Endothelial cell of umbilical vein (primary cell): Measurements from ENCODE around the gene GNAZ. TPM values are rescaled to one million over a fixed set of nuclear protein-coding genes. Genes with fewer than 3 reads are reported as not detected.

Experiments used
- BruUV-seq: library from RNA; stranded (reverse); fragments of 400-500 nt; replicated peaks from 2 replicates; lab custom pipeline; 2021; lab: Mats Ljungman, UMichigan
- CTCF ChIA-PET: fragments of 300-600, 350-600 bp; sonication (Branson Sonifier 250); formaldehyde crosslinking; loops from one replicate; lab custom pipeline; 2021; ENCODE audit warnings: antibody characterized with exemption, inconsistent platforms; lab: Charles Lee
- POLR2A ChIA-PET: fragments of 300-600, 350-600 bp; sonication (Branson Sonifier 250); formaldehyde crosslinking; loops from one replicate; lab custom pipeline; 2021; ENCODE audit warnings: antibody characterized with exemption, inconsistent platforms; lab: Charles Lee
- DNase-seq: peaks from one replicate; pipeline ENCODE4 v3.0.0-alpha.2; 2011; ENCODE audit warnings: low read depth, low spot score
- FAIRE-seq: peaks from 2 replicates; lab custom pipeline; 2011; peaks lifted over from hg19 to GRCh38; lab: Jason Lieb, UNC
- H2AFZ ChIP-seq: 2 replicates; pipeline ENCODE4 v1.6.0; 2012; ENCODE audit warnings: low read depth, low read length, control low read depth, inconsistent platforms
- H3K27ac ChIP-seq: 2 replicates; pipeline ENCODE4 v1.5.1; 2011; ENCODE audit warnings: low read depth, mild to moderate bottlenecking, control low read depth, low read length, moderate library complexity; ENCODE audit not compliant: insufficient read depth
- H3K27me3 ChIP-seq, 2 experiments: 2 replicates each; pipeline versions ENCODE4 v1.6.0 to v1.6.1; 2011; ENCODE audit warnings: low read length in 2 of 2, mixed read lengths in 1 of 2; ENCODE audit not compliant: control insufficient read depth in 2 of 2, insufficient read depth in 2 of 2
- H3K36me3 ChIP-seq, 2 experiments: 2 replicates in 1 of 2; 3 replicates in 1 of 2; pipeline ENCODE4 v1.5.1; 2011; ENCODE audit warnings: low read length in 2 of 2, mild to moderate bottlenecking in 1 of 2, moderate library complexity in 1 of 2; ENCODE audit not compliant: control insufficient read depth in 2 of 2, insufficient read depth in 2 of 2; ENCODE audit errors: extremely low read depth in 1 of 2
- H3K4me1 ChIP-seq: 3 replicates; pipeline ENCODE4 v1.5.1; 2011; ENCODE audit warnings: mild to moderate bottlenecking, low read length; ENCODE audit not compliant: control insufficient read depth, insufficient read depth; ENCODE audit errors: extremely low read depth
- H3K4me2 ChIP-seq: 2 replicates; pipeline ENCODE4 v1.6.1; 2011; ENCODE audit warnings: low read length, control low read depth, mixed read lengths; ENCODE audit not compliant: insufficient read depth
- H3K4me3 ChIP-seq, 3 experiments: fragments of 200-600 bp in 1 of 3; sonication (generic), shearing (Covaris generic) in 1 of 3; replicated peaks in 1 of 3; 2 replicates each; pipeline ENCODE4 v1.5.1; 2011 to 2016; ENCODE audit warnings: control low read depth in 3 of 3, low read length in 3 of 3, mild to moderate bottlenecking in 2 of 3, inconsistent platforms in 1 of 3, low read depth in 1 of 3, moderate library complexity in 1 of 3; ENCODE audit not compliant: insufficient read depth in 1 of 3
- H3K79me2 ChIP-seq: 2 replicates; pipeline ENCODE4 v1.6.0; 2012; ENCODE audit warnings: low read length, inconsistent platforms; ENCODE audit not compliant: control insufficient read depth, insufficient read depth
- H3K9ac ChIP-seq: replicated peaks from 2 replicates; pipeline ENCODE3; 2011; ENCODE audit warnings: low read length, control low read depth; ENCODE audit not compliant: insufficient read depth; ENCODE audit errors: extremely low read depth
- H3K9me1 ChIP-seq: replicated peaks from 3 replicates; pipeline ENCODE4 v1.6.0; 2011; ENCODE audit warnings: mild to moderate bottlenecking, low read length; ENCODE audit not compliant: control insufficient read depth, insufficient read depth; ENCODE audit errors: extremely low read depth
- H3K9me3 ChIP-seq: replicated peaks from 2 replicates; pipeline ENCODE4 v1.5.1; 2012; ENCODE audit warnings: low read length, inconsistent platforms; ENCODE audit not compliant: control insufficient read depth, insufficient read depth
- H4K20me1 ChIP-seq: replicated peaks from 2 replicates; pipeline ENCODE3; 2011; ENCODE audit warnings: mild to moderate bottlenecking, low read length; ENCODE audit not compliant: control insufficient read depth, insufficient read depth; ENCODE audit errors: extremely low read depth
- CTCF ChIP-seq, 2 donors: IDR thresholded peaks; 1 replicate in 1 of 2; 2 replicates in 1 of 2; pipeline ENCODE4 v1.5.1; 2011; ENCODE audit warnings: low read length in 2 of 2, mild to moderate bottlenecking in 2 of 2, moderate library complexity in 2 of 2, control low read depth in 1 of 2, inconsistent platforms in 1 of 2, low read depth in 1 of 2; ENCODE audit not compliant: insufficient read depth in 1 of 2; ENCODE audit errors: extremely low read depth in 1 of 2
- EZH2 ChIP-seq: IDR thresholded peaks from 2 replicates; pipeline ENCODE4 v1.6.1; 2012; ENCODE audit warnings: borderline replicate concordance, low read depth, mild to moderate bottlenecking, moderate library complexity, low read length, inconsistent platforms; ENCODE audit not compliant: severe bottlenecking
- FOS ChIP-seq: IDR thresholded peaks from 2 replicates; pipeline ENCODE4 v1.6.1; 2011; ENCODE audit warnings: mild to moderate bottlenecking, low read length, moderate library complexity, borderline replicate concordance; ENCODE audit not compliant: insufficient read depth
- GATA2 ChIP-seq: IDR thresholded peaks from 2 replicates; pipeline ENCODE4 v1.7.0; 2011; ENCODE audit warnings: low read depth, mild to moderate bottlenecking, moderate library complexity, mixed read lengths, low read length; ENCODE audit not compliant: insufficient read length, insufficient read depth
- JUN ChIP-seq: IDR thresholded peaks from 2 replicates; pipeline ENCODE4 v1.6.1; 2011; ENCODE audit warnings: borderline replicate concordance, low read depth; ENCODE audit not compliant: insufficient read length, insufficient read depth
- MAX ChIP-seq: IDR thresholded peaks from 2 replicates; pipeline ENCODE4 v1.6.1; 2011; ENCODE audit not compliant: insufficient read depth, insufficient read length
- MYC ChIP-seq: IDR thresholded peaks from one replicate; pipeline ENCODE4 v1.6.1; 2011; ENCODE audit warnings: mild to moderate bottlenecking, low read depth, low read length
- POLR2A ChIP-seq: IDR thresholded peaks from 2 replicates; pipeline ENCODE4 v1.6.1; 2012; ENCODE audit warnings: low read depth, mild to moderate bottlenecking, control low read depth, low read length
- dilution Hi-C: fragments of 300-500 bp; cut with MboI; formaldehyde crosslinking; loops from one replicate; pipeline ENCODE4 v1.15.0; 2019; ENCODE audit warnings: low sequenced_read_pairs; ENCODE audit not compliant: extremely low pct_ligation_motif_present
- intact Hi-C: fragments of 100-400 bp; cut with micrococcal nuclease; formaldehyde crosslinking; loops from one replicate; pipeline ENCODE4 v1.10.0; 2022
- polyA plus RNA-seq, 4 experiments: library from polyadenylated mRNA; depleted of rRNA in 3 of 4; stranded (reverse) in 3 of 4; unstranded in 1 of 4; fragments of >200 nt; gene quantifications; 2 replicates each; pipeline versions ENCODE4 v1.2.1 to v1.2.3, GENCODE V29; 2011 to 2012; ENCODE audit warnings: missing spikeins in 1 of 4
- total RNA-seq: library from RNA; stranded (reverse); gene quantifications from 2 replicates; pipeline ENCODE4 v1.2.3, GENCODE V29; 2021

Gene GNAZ
- total and polyA plus RNA-seq, 2 donors (not counting 3 experiments of a cell fraction or from before 2014, with no cell fraction given): 0.44 to 0.86 TPM

GRCh38 chr22:23137468-23137867 lies 67.1 kb downstream of the GNAZ start:
- FAIRE-seq: no peak

GRCh38 chr22:23137905-23138561 lies 67.7 kb downstream of the GNAZ start:
- CTCF ChIA-PET: interaction anchor here (0.9 to 2.9 kb wide), 7 partner anchors 10 to 248 kb away, joined by 3 to 8 read pairs (median 5); no protein-coding TSS in a partner anchor

More at GRCh38 chr22:23137468-23137867, 67.1 kb downstream of the GNAZ start:
- no peak for TF ChIP-seq EZH2
- no peak for TF ChIP-seq POLR2A
- POLR2A ChIA-PET: no interaction called here
- H3K27ac ChIP-seq: no peak overlapping the region
- H3K27me3 ChIP-seq: peaks cover 0 to 3% of the 10 kb centered on the region in 2 experiments
- DNase-seq: no peak
- CTCF ChIA-PET: interaction anchor here (0.9 to 2.9 kb wide), 7 partner anchors 9 to 248 kb away, joined by 3 to 8 read pairs (median 5); no protein-coding TSS in a partner anchor
- dilution Hi-C loops: no loop called here
- H3K4me1 ChIP-seq: peaks cover 3% of the 10 kb centered on the region
- no peaks in the 10 kb centered on the region for H3K9me3 ChIP-seq
- no peaks in the 10 kb centered on the region for H3K36me3 ChIP-seq
- BruUV-seq: no TSS peak
- H3K79me2 ChIP-seq: no peaks in the 10 kb centered on the region
- no peaks in the 10 kb centered on the region for H4K20me1 ChIP-seq
- intact Hi-C loops: no loop called here
- no peak overlapping the region for H3K4me3 ChIP-seq
- no peak overlapping the region for H3K9ac ChIP-seq
- H3K4me2 ChIP-seq: no peak overlapping the region
- H2AFZ ChIP-seq: no peak overlapping the region
- H3K9me1 ChIP-seq: no peaks in the 10 kb centered on the region

More at GRCh38 chr22:23137905-23138561, 67.7 kb downstream of the GNAZ start:
- H3K9me3 ChIP-seq: no peaks in the 10 kb centered on the region
- DNase-seq: no peak
- no peaks in the 10 kb centered on the region for H3K9me1 ChIP-seq
- FAIRE-seq: peak; percentile 69
- H3K27ac ChIP-seq: no peak overlapping the region
- H3K36me3 ChIP-seq: no peaks in the 10 kb centered on the region
- H4K20me1 ChIP-seq: no peaks in the 10 kb centered on the region
- intact Hi-C loops: no loop called here
- dilution Hi-C loops: no loop called here
- TF ChIP-seq MAX: no peak
- no peak for TF ChIP-seq EZH2
- no peak for TF ChIP-seq FOS
- no peak for TF ChIP-seq GATA2
- no peak for TF ChIP-seq MYC
- no peak for TF ChIP-seq CTCF (IDR thresholded peaks at IDR 0.05; ENCODE audit: extremely low read depth in 1 of 2, insufficient read depth in 1 of 2, low read depth in 1 of 2, low read length in 2 of 2)
- no peak for TF ChIP-seq POLR2A
- TF ChIP-seq JUN: no peak
- H3K9ac ChIP-seq: no peak overlapping the region
- no peaks in the 10 kb centered on the region for H3K79me2 ChIP-seq
- H3K4me3 ChIP-seq: no peak overlapping the region
- H2AFZ ChIP-seq: no peak overlapping the region
- POLR2A ChIA-PET: no interaction called here
- BruUV-seq: no TSS peak
- no peak overlapping the region for H3K4me2 ChIP-seq
- H3K4me1 ChIP-seq: peaks cover 3% of the 10 kb centered on the region
- no peaks in the 10 kb centered on the region for H3K27me3 ChIP-seq
